Spleen (tissue), 7 donors: ENCODE data around the gene GRPEL1.

Experiments
- POLR2A ChIP-seq, 3 donors: fragments of 450-650 bp; IDR thresholded peaks; one replicate each; pipeline ENCODE4 v1.5.1; 2017; ENCODE audit warnings: antibody characterized with exemption in 3 of 3, mild to moderate bottlenecking in 1 of 3
- POLR2AphosphoS5 ChIP-seq, 3 donors: sonication (generic); formaldehyde crosslinking; IDR thresholded peaks; one replicate each; pipeline ENCODE4 v1.5.1; 2017; ENCODE audit warnings: antibody characterized with exemption in 3 of 3
- TF ChIP-seq, protein P1 (sequence below), 11 experiments: fragments of 200-600 bp in 7 of 11; fragments of 450-650 bp in 4 of 11; sonication (generic) in 4 of 11; IDR thresholded peaks in 8 of 11; conservative IDR thresholded peaks in 3 of 11; 1 replicate in 7 of 11; 2 replicates in 4 of 11; pipeline versions ENCODE4 v1.4.0 to v1.8.0; 2016 to 2021; ENCODE audit warnings: antibody characterized with exemption in 11 of 11, inconsistent platforms in 4 of 11, mild to moderate bottlenecking in 1 of 11
- donor health status: DM: no; HTN: no; CAD: no; lungs with moderate emphysema.
- donor health status: DM: no; HTN: no; CAD: no.
- donor health status: DM: no; HTN: no; CAD: no.

DNA sequence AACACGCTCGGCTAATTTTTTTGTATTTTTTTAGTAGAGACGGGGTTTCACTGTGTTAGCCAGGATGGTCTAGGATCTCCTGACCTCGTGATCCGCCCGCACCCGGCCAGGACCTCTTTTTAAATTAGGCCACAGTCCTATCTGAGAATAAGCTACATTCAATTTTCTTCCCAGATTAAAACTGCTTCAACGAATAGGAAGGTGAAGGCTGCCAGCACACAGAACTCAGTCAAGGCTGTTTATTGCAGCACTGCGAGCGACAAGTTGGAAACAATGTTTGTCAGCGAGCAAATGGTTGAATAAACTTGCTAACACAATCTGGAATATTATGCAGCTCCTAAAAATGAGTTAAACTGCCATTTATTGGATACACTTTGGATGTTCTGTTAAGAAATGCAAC, 1.9 kb downstream of the GRPEL1 start:
- TF ChIP-seq, protein P1, sequence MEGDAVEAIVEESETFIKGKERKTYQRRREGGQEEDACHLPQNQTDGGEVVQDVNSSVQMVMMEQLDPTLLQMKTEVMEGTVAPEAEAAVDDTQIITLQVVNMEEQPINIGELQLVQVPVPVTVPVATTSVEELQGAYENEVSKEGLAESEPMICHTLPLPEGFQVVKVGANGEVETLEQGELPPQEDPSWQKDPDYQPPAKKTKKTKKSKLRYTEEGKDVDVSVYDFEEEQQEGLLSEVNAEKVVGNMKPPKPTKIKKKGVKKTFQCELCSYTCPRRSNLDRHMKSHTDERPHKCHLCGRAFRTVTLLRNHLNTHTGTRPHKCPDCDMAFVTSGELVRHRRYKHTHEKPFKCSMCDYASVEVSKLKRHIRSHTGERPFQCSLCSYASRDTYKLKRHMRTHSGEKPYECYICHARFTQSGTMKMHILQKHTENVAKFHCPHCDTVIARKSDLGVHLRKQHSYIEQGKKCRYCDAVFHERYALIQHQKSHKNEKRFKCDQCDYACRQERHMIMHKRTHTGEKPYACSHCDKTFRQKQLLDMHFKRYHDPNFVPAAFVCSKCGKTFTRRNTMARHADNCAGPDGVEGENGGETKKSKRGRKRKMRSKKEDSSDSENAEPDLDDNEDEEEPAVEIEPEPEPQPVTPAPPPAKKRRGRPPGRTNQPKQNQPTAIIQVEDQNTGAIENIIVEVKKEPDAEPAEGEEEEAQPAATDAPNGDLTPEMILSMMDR (IDR thresholded peaks at IDR 0.05 in 8 of 11, conservative IDR thresholded peaks at IDR 0.05 in 3 of 11): no peak
- no peak for TF ChIP-seq POLR2AphosphoS5 (IDR thresholded peaks at IDR 0.05)
- TF ChIP-seq POLR2A (IDR thresholded peaks at IDR 0.05): no peak
